ENCODE measurements around the gene CENPB.

The CENPB gene

DNA sequence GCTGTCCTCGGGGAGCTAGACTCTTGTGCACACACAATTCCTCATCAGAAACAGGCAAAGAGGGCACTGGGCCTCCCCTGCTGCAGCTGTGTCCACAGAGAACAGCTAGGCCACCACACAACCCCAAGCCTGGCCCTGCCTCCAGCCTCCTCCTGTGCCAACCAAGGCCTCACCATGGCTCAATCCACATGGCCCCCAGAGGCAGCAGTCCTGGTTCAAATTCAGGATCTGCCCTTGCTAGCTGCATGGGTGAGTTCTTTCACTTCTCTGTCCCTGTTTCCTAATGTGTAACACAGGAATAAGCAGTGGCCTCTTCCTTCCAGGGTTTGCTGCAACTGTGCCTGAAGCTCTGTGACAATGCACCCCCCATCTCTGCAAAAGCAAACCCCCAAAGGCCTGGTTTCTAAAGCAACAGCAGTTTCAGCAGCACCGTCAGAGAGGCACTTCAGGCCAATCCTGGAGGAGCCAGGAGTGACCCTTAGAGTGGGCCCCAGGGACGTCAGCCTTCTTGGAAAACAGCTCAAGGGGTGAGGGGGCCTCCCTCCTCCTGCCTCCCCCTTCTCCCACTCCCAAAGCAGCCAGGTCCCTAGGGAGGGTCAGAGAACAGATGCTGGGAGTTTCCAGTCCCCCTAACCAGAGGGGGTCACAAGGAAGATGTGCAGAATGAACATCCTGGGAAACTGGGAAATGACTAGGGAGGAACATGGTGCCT, 21.2 kb downstream of the CENPB start:
- DNase-seq = no peak

DNA sequence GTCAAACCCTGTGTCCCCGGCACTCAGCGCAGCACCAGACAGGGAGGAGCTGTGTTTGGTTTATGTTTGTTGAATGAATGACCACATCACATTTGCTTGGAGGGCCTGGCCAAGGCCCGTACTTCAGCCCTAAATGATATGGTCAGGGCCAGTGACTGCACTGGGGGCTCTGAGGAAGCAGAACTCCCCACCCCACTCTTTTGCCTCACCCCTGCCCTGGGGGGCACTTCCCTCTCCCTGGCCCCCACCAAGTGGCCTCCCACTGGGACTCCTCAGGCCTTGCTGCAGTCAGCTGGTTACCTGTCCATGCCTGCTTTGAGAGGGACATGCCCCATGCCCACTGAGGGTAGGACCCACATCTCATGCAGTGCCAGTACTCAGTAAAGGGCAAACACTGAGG, 21.9 kb downstream of the CENPB start:
- no peak for DNase-seq

GRCh38 chr20:3763671-3764601, 22.6 kb downstream of the CENPB start:
- DNase-seq = no peak

GRCh38 chr20:3760655-3761348, 25.7 kb downstream of the CENPB start:
- DNase-seq = no peak

- no peak for DNase-seq
These were observed 26.7 kb downstream of the CENPB start for GRCh38 chr20:3759884-3760283.

DNA sequence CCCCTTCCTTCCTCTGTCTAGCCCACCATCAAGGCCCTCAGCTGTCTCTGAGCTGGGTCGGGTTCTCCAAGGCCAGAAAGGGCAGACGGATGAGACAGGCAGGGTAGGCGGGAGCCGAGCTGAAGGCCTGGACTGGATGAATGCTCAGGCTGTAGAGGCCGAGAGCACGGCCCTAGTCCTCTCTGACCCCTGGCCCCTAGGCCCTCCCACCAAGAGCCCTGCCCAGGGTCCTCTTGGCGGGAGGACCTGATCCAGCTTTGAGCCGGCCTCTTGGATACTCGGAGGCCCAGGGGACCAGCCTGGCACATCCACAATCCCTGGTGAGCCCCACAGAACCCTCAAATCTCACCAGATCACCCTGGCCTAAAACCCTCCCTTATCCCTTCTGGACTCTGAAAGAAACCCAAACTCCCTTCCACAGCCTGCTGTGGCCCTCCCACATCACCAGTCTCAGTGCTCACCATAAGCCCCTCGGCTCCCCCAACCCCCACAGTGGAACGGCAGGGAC, 27.2 kb downstream of the CENPB start:
- no peak for DNase-seq

DNA sequence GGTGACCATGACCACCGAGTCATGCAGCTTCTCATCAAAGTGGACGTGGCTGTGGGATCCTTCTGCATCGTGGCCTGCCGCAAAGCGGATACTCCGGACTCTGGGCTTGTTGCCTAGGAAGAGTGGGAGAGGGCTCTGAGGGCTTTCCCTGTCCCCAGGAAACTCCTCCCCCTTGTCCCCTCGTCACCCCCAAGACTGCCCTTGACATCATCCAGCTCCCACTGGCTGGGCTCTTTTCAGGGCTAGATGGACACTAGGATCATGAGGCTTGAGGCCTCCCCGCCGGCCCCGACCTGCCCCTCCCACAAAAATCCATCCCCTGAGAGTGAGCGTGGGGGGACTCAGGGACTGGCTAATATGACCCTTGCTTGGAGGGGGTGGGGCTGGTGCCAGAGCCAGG, 28.0 kb downstream of the CENPB start:
- DNase-seq = no peak

GRCh38 chr20:3757268-3757667, 29.3 kb downstream of the CENPB start:
- DNase-seq = no peak

GRCh38 chr20:3755814-3756480, 30.6 kb downstream of the CENPB start:
- no peak for DNase-seq

DNA sequence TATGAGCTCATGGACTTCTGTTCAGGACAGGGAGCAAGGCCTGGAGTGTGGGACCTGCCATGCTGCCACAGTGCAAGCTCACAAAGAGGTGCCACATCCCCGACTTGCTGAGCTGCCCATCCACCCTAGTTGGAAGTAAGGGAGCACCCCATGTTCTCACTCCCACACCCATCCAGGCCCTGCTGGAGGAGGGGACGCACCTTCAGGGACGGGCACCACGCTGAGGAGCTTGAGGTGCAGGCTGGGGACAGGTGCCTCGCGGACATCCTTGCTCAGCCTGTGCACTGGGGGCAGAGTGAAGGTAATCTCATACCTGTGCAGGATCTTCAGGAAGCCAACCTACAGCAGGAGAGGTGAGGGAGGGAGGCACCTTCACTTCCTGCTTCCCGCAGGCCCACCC, 31.3 kb downstream of the CENPB start:
- no peak for DNase-seq

- no peak for DNase-seq
These were observed 32.3 kb downstream of the CENPB start for GRCh38 chr20:3754276-3754630.

DNA sequence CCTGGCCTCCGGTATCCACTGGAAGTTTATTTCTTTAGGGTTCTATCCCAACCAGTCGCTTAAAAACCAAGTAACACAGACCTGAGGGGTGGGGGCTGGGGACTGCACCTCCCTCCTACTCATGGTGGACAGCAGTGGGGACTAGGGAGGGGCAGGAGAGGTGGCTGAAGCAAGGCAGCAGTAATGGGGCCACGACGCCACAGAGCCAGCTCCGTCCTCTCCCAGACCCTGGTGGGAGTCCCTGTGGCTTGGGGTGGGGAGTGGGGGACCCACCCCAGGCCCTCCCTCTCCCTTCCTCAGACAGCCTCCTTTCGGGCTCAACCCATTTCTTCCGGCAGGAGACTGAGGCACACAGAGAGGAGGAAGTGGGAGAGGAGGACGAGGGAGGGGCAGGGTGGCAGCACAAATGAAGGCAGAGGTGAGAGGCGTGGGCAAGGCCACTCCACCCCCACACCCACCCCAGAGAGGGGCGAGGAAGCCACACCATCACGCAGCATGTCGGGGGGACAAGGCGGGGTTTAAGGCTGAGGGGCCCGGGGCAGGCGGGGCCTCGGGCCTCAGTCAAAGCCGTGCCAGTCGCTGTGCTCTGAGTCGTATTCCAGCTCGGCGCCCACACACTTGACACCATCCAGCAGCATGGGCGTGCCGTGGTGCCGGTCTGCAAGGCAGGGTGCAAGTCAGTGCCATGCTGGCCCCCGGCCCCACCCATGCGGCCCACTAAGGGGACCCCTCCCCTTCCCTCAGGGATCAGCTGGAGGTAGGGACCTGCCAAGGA, 32.9 kb downstream of the CENPB start:
- no peak for DNase-seq

DNA sequence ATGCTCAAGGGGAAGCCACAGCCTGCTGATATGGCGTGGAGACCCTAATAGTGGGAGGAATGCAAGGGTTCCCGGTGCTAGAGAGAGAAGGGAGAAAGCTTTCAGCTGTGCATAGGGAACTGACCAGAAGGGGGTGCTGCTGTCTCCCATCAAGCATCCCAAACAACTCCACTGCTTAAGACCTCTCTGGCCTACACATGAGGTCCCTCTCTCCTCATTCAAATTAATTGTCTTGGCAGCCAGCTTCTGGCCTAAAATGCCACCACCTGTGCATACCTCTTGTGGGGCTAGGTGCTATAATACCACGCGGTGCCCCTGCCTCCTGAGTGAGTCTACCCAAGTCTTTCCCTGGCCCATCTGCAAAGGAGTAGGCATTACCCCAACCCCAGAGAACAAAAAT, 33.4 kb downstream of the CENPB start:
- peak; percentile 67 for DNase-seq

GRCh38 chr20:3752386-3752759, 34.2 kb downstream of the CENPB start:
- no peak for DNase-seq

GRCh38 chr20:3751675-3752385, 34.7 kb downstream of the CENPB start:
- peak; percentile 48 for DNase-seq

- no peak for DNase-seq
These were observed 35.2 kb downstream of the CENPB start for GRCh38 chr20:3751305-3751674.

- no peak for DNase-seq
These were observed 36.6 kb downstream of the CENPB start for GRCh38 chr20:3749689-3750531.

DNA sequence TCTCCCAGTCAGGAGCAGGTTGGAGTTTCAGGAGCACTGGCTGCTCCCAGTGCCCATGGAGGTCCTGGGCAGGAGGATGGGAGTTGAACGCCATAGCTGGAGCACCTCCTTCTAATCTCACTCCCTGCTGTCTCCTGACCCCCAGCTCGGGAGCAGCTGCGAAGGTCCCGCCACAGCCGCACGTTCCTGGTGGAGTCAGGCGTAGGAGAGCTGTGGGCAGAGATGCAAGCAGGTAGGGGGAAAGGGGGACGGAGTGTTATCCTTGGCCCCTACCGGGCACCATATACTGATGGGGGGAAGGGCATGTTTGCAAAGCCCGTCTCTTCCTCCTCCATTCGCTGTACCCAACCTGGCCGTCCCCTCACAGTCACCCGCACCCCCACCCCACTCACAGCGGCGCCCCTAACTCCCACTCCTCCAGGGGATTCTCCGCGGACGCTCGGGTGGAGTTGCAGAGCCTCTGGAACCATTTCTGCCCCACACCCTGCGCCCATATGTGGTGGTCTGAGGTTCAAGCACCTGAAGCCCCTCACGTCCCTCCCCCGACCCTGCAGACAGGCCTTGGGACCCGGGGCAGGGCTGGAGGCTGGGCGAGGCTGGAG, 37.4 kb downstream of the CENPB start:
- no peak for DNase-seq

DNA sequence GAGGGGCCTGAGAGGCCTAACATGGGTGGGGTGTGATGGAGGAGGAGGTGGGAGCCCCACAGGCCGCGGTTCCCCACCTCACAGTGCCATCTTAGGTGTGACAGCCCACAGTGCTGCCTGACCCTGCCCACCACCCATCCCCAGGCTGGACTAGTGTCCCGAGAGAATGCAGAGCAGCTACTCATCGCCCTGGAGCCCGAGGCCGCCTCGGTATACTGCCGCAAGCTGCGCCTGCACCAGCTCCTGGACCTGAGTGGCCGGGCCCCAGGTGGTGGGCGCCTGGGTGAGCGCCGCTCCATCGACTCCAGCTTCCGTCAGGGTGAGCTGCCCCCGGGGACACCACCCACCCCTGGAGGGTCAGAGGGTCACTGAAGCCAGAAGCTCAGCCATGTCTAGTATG, 38.5 kb downstream of the CENPB start:
- DNase-seq = no peak

DNA sequence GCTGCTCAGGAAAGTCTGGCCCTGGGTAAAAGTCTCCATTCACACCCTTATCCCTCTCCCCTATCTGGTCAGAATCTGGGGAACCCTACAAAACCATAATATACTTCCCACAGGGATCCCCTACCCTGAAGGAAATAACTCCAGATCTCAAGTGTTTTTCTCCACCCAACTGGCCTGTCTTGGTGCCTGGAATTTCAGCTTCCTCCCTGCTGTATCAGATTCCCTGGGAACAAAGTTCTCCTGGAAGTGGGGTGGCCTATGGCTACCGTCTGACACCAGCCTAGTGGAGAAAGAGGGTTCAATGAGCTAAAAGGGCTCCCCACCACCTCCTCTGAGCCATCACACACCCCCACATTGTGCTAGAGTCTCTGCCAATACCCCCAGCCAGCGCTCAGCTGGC, 39.1 kb downstream of the CENPB start:
- DNase-seq = no peak
